Measurements from ENCODE around the gene NDE1. TPM values are rescaled to one million over a fixed set of nuclear protein-coding genes. Genes with fewer than 3 reads are reported as not detected.
A peak's percentile ranks its signal among the peaks of the same experiment; 100 is the strongest.

Gene NDE1
- total and polyA plus RNA-seq, 9 of the 15 experiments (the other 6 are each of a cell fraction or from before 2014, with no cell fraction given): 3.1 to 59.9 (median 30.0) TPM

DNA sequence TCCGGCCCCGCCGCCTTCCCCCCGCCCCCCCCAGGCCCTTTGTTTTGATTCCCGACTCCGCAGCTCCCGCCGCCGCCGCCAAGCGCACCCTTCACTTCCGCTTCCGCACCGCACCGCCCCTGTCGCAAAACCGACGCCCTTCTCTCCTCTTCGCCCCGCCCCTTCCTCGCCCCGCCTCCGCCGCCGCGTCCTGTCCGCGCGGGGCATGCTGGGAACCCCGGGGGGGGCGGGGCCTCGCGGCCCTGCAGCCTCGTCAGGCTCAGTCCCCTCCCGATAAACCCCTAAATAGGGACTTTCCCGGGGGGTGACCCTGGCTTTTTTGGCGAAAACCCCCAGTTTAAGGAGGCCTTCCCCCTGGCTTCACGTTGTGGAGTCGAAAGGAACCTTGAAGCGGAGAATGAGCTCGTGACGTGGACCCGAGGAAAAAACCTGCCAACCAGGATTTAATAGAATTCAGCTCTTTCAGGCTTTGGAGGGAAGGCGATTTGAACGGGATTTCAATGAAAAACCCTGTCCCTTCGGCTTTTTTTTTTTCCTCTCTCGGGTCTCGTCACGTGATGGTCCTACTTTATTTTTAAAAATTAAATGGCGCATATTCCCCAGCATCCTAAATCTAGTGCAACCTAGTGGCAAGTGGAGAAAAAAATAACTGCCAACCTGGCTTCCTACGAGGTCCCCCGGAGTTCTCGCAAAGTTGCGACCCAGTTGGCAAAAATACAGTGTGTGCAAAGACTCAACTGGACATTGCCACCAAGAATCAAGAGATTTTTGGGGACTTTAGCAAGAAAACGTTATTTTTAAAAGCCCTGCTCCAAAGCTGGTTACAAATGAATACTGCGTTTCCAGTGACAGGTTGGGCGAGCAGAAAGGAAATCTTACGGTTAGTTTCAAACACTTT is 6.7 kb upstream of the NDE1 start, which contains the start of gene MARF1 (continued):
- TF ChIP-seq, protein P1, sequence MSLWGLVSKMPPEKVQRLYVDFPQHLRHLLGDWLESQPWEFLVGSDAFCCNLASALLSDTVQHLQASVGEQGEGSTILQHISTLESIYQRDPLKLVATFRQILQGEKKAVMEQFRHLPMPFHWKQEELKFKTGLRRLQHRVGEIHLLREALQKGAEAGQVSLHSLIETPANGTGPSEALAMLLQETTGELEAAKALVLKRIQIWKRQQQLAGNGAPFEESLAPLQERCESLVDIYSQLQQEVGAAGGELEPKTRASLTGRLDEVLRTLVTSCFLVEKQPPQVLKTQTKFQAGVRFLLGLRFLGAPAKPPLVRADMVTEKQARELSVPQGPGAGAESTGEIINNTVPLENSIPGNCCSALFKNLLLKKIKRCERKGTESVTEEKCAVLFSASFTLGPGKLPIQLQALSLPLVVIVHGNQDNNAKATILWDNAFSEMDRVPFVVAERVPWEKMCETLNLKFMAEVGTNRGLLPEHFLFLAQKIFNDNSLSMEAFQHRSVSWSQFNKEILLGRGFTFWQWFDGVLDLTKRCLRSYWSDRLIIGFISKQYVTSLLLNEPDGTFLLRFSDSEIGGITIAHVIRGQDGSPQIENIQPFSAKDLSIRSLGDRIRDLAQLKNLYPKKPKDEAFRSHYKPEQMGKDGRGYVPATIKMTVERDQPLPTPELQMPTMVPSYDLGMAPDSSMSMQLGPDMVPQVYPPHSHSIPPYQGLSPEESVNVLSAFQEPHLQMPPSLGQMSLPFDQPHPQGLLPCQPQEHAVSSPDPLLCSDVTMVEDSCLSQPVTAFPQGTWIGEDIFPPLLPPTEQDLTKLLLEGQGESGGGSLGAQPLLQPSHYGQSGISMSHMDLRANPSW (CRISPR knock-in tag; IDR thresholded peaks at IDR 0.05): no peak
- no peak for TF ChIP-seq GTF2A2 (tag; IDR thresholded peaks at IDR 0.05)
- peak; percentile 44; the same call in 1 of the 2 replicates for TF ChIP-seq TAF7 (tag; IDR thresholded peaks at IDR 0.05)
- TF ChIP-seq, protein P2, sequence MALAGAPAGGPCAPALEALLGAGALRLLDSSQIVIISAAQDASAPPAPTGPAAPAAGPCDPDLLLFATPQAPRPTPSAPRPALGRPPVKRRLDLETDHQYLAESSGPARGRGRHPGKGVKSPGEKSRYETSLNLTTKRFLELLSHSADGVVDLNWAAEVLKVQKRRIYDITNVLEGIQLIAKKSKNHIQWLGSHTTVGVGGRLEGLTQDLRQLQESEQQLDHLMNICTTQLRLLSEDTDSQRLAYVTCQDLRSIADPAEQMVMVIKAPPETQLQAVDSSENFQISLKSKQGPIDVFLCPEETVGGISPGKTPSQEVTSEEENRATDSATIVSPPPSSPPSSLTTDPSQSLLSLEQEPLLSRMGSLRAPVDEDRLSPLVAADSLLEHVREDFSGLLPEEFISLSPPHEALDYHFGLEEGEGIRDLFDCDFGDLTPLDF (CRISPR knock-in tag; IDR thresholded peaks at IDR 0.05): no peak
- TF ChIP-seq ZNF696 (CRISPR knock-in tag; conservative IDR thresholded peaks at IDR 0.05): no peak
- 0 out of 2 replicates have a peak, but pooled peaks have one; percentile 33 for TF ChIP-seq ELF2 (CRISPR knock-in tag; IDR thresholded peaks at IDR 0.05)
- TF ChIP-seq DIDO1 (tag; IDR thresholded peaks at IDR 0.05; ENCODE audit: low read depth): no peak
- TF ChIP-seq RNF2 (IDR thresholded peaks at IDR 0.05): no peak
- TF ChIP-seq ZNF766 (CRISPR knock-in tag; conservative IDR thresholded peaks at IDR 0.05): peak; percentile 57; the same call in 1 of the 2 replicates
- TF ChIP-seq HNRNPUL1 (IDR thresholded peaks at IDR 0.05; ENCODE audit: low read length): no peak
- TF ChIP-seq, protein P3, sequence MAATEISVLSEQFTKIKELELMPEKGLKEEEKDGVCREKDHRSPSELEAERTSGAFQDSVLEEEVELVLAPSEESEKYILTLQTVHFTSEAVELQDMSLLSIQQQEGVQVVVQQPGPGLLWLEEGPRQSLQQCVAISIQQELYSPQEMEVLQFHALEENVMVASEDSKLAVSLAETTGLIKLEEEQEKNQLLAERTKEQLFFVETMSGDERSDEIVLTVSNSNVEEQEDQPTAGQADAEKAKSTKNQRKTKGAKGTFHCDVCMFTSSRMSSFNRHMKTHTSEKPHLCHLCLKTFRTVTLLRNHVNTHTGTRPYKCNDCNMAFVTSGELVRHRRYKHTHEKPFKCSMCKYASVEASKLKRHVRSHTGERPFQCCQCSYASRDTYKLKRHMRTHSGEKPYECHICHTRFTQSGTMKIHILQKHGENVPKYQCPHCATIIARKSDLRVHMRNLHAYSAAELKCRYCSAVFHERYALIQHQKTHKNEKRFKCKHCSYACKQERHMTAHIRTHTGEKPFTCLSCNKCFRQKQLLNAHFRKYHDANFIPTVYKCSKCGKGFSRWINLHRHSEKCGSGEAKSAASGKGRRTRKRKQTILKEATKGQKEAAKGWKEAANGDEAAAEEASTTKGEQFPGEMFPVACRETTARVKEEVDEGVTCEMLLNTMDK (IDR thresholded peaks at IDR 0.05; ENCODE audit: borderline replicate concordance, insufficient read depth, low read depth, low read length, poor library complexity, severe bottlenecking): no peak
- TF ChIP-seq KAT8 (IDR thresholded peaks at IDR 0.05; ENCODE audit: low read depth): no peak
- TF ChIP-seq, protein P4, sequence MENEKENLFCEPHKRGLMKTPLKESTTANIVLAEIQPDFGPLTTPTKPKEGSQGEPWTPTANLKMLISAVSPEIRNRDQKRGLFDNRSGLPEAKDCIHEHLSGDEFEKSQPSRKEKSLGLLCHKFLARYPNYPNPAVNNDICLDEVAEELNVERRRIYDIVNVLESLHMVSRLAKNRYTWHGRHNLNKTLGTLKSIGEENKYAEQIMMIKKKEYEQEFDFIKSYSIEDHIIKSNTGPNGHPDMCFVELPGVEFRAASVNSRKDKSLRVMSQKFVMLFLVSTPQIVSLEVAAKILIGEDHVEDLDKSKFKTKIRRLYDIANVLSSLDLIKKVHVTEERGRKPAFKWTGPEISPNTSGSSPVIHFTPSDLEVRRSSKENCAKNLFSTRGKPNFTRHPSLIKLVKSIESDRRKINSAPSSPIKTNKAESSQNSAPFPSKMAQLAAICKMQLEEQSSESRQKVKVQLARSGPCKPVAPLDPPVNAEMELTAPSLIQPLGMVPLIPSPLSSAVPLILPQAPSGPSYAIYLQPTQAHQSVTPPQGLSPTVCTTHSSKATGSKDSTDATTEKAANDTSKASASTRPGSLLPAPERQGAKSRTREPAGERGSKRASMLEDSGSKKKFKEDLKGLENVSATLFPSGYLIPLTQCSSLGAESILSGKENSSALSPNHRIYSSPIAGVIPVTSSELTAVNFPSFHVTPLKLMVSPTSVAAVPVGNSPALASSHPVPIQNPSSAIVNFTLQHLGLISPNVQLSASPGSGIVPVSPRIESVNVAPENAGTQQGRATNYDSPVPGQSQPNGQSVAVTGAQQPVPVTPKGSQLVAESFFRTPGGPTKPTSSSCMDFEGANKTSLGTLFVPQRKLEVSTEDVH (IDR thresholded peaks at IDR 0.05; ENCODE audit: low read depth, partially characterized antibody): no peak
- TF ChIP-seq ESRRB (CRISPR knock-in tag; IDR thresholded peaks at IDR 0.05; ENCODE audit: borderline replicate concordance): no peak
- TF ChIP-seq, protein P5, sequence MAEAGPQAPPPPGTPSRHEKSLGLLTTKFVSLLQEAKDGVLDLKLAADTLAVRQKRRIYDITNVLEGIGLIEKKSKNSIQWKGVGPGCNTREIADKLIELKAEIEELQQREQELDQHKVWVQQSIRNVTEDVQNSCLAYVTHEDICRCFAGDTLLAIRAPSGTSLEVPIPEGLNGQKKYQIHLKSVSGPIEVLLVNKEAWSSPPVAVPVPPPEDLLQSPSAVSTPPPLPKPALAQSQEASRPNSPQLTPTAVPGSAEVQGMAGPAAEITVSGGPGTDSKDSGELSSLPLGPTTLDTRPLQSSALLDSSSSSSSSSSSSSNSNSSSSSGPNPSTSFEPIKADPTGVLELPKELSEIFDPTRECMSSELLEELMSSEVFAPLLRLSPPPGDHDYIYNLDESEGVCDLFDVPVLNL (CRISPR knock-in tag; IDR thresholded peaks at IDR 0.05; ENCODE audit: low read depth): no peak
- peak; percentile 72 for TF ChIP-seq HEY1 (CRISPR knock-in tag; IDR thresholded peaks at IDR 0.05; ENCODE audit: borderline replicate concordance)
